HCT116 (cell line): ENCODE data around the gene CDH4. TPM values are rescaled to one million over a fixed set of nuclear protein-coding genes. Genes with fewer than 3 reads are reported as not detected.

Source experiments
- ATAC-seq: fragments of 200-7000 bp; cut with Tn5 transposase; 2 replicates; pipeline ENCODE4 v1.9.1; 2020; ENCODE audit warnings: mild to moderate bottlenecking, moderate library complexity
- BruUV-seq: library from RNA; stranded (reverse); fragments of 400-500 nt; replicated peaks from 2 replicates; lab custom pipeline; 2021; lab: Mats Ljungman, UMichigan
- CTCF ChIA-PET: fragments of 300-600 bp; sonication (Branson Sonifier 250); formaldehyde crosslinking; loops from one replicate; lab custom pipeline; 2021; ENCODE audit warnings: antibody characterized with exemption; lab: Charles Lee
- POLR2A ChIA-PET: fragments of 300-600, 350-600 bp; sonication (Branson Sonifier 250); formaldehyde crosslinking; loops from one replicate; lab custom pipeline; 2021; ENCODE audit warnings: antibody characterized with exemption; lab: Charles Lee
- RAD21 ChIA-PET, 2 experiments: fragments of 300-600 bp; sonication (Branson Sonifier 250); formaldehyde crosslinking; loops; one replicate each; lab custom pipeline; 2023; ENCODE audit warnings: low total read pairs in 2 of 2; ENCODE audit not compliant: uncharacterized antibody in 2 of 2, unreplicated experiment in 2 of 2, low non-redundant PET in 1 of 2; lab: Charles Lee
- DNase-seq: peaks from one replicate; pipeline ENCODE4 v3.0.0-alpha.2; 2010; ENCODE audit warnings: low read depth, low spot score
- H2AFZ ChIP-seq: fragments of 200-600 bp; shearing (Covaris generic), sonication (generic); 2 replicates; pipeline ENCODE4 v1.6.1; 2017; ENCODE audit warnings: low read depth, mixed run types, mixed read lengths, antibody characterized with exemption, low read length; ENCODE audit not compliant: poor library complexity, severe bottlenecking
- H3K27ac ChIP-seq: 2 replicates; pipeline ENCODE4 v1.5.1; 2012; ENCODE audit warnings: low read depth, low read length
- H3K27me3 ChIP-seq: fragments of 200-600 bp; sonication (generic); 2 replicates; pipeline ENCODE4 v1.6.1; 2016; ENCODE audit warnings: mixed run types, low read length, mixed read lengths; ENCODE audit not compliant: insufficient read depth
- H3K36me3 ChIP-seq, 2 experiments: fragments of 200-500 bp in 1 of 2; fragments of 200-600 bp in 1 of 2; sonication (Bioruptor generic) in 1 of 2; sonication (generic) in 1 of 2; 2 replicates each; pipeline versions ENCODE4 v1.5.1 to v1.6.1; 2014 to 2016; ENCODE audit warnings: low read length in 2 of 2, inconsistent platforms in 1 of 2, mixed read lengths in 1 of 2, mixed run types in 1 of 2; ENCODE audit not compliant: insufficient read depth in 2 of 2, control insufficient read depth in 1 of 2
- H3K4me1 ChIP-seq, 2 experiments: fragments of 200-600 bp in 1 of 2; sonication (generic) in 1 of 2; 2 replicates each; pipeline versions ENCODE4 v1.5.1 to v1.6.1; 2012 to 2017; ENCODE audit warnings: low read length in 2 of 2, inconsistent platforms in 1 of 2, mild to moderate bottlenecking in 1 of 2, mixed read lengths in 1 of 2, mixed run types in 1 of 2, moderate library complexity in 1 of 2; ENCODE audit not compliant: insufficient read depth in 2 of 2, control insufficient read depth in 1 of 2
- H3K4me2 ChIP-seq: fragments of 200-600 bp; sonication (generic); 2 replicates; pipeline ENCODE4 v1.6.1; 2017; ENCODE audit warnings: mixed run types, low read length, mixed read lengths
- H3K4me3 ChIP-seq, 2 experiments: fragments of 200-600 bp in 1 of 2; sonication (generic) in 1 of 2; replicated peaks in 1 of 2; 2 replicates each; pipeline ENCODE4 v1.5.1; 2011 to 2016; ENCODE audit warnings: low read length in 2 of 2, control low read depth in 1 of 2, low read depth in 1 of 2, mild to moderate bottlenecking in 1 of 2, mixed read lengths in 1 of 2, mixed run types in 1 of 2
- H3K79me2 ChIP-seq: fragments of 200-600 bp; sonication (generic); 2 replicates; pipeline ENCODE4 v1.6.1; 2017; ENCODE audit warnings: mild to moderate bottlenecking, mixed run types, low read length, moderate library complexity, mixed read lengths; ENCODE audit not compliant: insufficient read depth
- H3K9ac ChIP-seq: fragments of 200-600 bp; sonication (generic); 2 replicates; pipeline ENCODE4 v1.6.1; 2016; ENCODE audit warnings: low read length, mixed read lengths
- H3K9me2 ChIP-seq: fragments of 200-600 bp; sonication (generic), shearing (Covaris generic); 2 replicates; pipeline ENCODE4 v1.6.1; 2017; ENCODE audit warnings: mixed run types, mild to moderate bottlenecking, moderate library complexity; ENCODE audit not compliant: insufficient read depth
- H3K9me3 ChIP-seq, 2 experiments: fragments of 200-500 bp in 1 of 2; fragments of 200-600 bp in 1 of 2; sonication (Bioruptor generic) in 1 of 2; sonication (generic) in 1 of 2; 2 replicates each; pipeline ENCODE4 v1.6.1; 2014 to 2017; ENCODE audit warnings: low read length in 2 of 2, mixed read lengths in 2 of 2, inconsistent platforms in 1 of 2, low read depth in 1 of 2, mild to moderate bottlenecking in 1 of 2, mixed run types in 1 of 2, moderate library complexity in 1 of 2; ENCODE audit not compliant: control insufficient read depth in 1 of 2, insufficient read depth in 1 of 2
- H4K20me1 ChIP-seq: fragments of 200-600 bp; sonication (generic), shearing (Covaris generic); 2 replicates; pipeline ENCODE4 v1.6.1; 2017; ENCODE audit warnings: mixed run types, mild to moderate bottlenecking, moderate library complexity; ENCODE audit not compliant: insufficient read depth
- ATF3 ChIP-seq: IDR thresholded peaks from 2 replicates; pipeline ENCODE4 v1.6.1; 2012
- CBX3 ChIP-seq: IDR thresholded peaks from 2 replicates; pipeline ENCODE4 v1.6.1; 2012; ENCODE audit warnings: low read depth
- CTCF ChIP-seq, 3 experiments: fragments of 200-600 bp in 1 of 3; sonication (generic) in 1 of 3; IDR thresholded peaks in 2 of 3; conservative IDR thresholded peaks in 1 of 3; 2 replicates each; pipeline ENCODE4 v1.5.1; 2012 to 2017; ENCODE audit warnings: low read depth in 2 of 3, low read length in 2 of 3, antibody characterized with exemption in 1 of 3, borderline replicate concordance in 1 of 3, control low read depth in 1 of 3, mild to moderate bottlenecking in 1 of 3, mixed read lengths in 1 of 3, mixed run types in 1 of 3, moderate library complexity in 1 of 3; ENCODE audit not compliant: insufficient read depth in 1 of 3
- FOSL1 ChIP-seq: IDR thresholded peaks from 2 replicates; pipeline ENCODE4 v1.6.1; 2012; ENCODE audit warnings: low read depth
- JUND ChIP-seq: IDR thresholded peaks from 2 replicates; pipeline ENCODE4 v1.6.1; 2012
- REST ChIP-seq: IDR thresholded peaks from 2 replicates; pipeline ENCODE4 v1.6.1; 2012; ENCODE audit warnings: low read depth
- SIN3A ChIP-seq: IDR thresholded peaks from 2 replicates; pipeline ENCODE4 v1.6.1; 2012; ENCODE audit warnings: low read depth
- SRF ChIP-seq: IDR thresholded peaks from 2 replicates; pipeline ENCODE4 v1.6.1; 2012; ENCODE audit warnings: low read depth
- ZFX ChIP-seq: fragments of 450-650 bp; IDR thresholded peaks from 2 replicates; pipeline ENCODE4 v1.6.1; 2017
- intact Hi-C: fragments of 100-400 bp; cut with micrococcal nuclease; formaldehyde crosslinking; loops from 2 replicates; pipeline ENCODE4 v1.10.0; 2022
- total RNA-seq: library from RNA; stranded (reverse); gene quantifications from one replicate; pipeline ENCODE4 v1.2.1, GENCODE V29; 2021; ENCODE audit not compliant: unreplicated experiment
- TF ChIP-seq, protein P1 (sequence below): IDR thresholded peaks from 2 replicates; pipeline ENCODE4 v1.6.1; 2012

The CDH4 gene
- total RNA-seq, 1 experiment from 2014 or later, result not detected

DNA sequence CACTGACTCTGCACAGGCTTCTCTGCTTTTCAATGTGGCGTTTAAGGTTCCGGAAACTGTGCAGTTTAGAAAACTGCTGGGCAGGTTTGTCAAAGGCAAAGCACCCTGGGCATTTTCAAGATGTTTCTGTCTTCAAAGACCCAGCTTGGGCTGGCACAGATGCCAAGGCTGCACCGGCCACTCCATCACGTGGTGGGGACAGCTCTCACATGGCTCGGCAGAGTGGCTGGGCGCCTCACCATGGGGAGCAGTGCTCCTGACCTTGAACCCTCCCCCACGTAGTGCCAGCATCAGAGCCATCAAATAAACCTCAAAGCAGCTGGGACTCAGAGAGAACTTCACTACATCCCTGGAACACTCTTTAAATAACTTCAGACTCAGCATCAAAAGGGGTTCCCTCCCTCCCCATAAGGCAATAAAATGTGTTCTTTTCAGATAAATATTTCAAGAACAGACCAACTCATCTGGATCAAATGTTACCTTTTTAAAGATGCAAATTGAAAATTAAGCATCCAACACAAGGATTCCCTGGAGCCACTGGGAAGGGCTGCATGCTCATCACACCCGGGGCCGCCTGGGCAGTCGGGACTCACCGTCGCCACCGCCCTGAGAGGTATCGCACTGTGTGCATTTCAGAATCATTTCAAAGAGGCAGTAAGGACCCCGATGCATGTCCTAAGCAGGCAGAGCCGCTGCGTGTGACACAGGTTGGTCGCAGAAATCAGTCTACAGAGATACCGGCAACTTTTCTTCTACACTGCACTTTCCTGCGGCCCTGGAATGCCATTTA lies 157.1 kb downstream of the CDH4 start:
- ChIA-PET CTCF (no interaction called here), POLR2A (no interaction called here), RAD21 (no interaction called here)
- Histone ChIP-seq H3K79me2 (no peaks in the 10 kb centered on the region), H3K4me2 (no peak overlapping the region), H3K36me3 (no peaks in the 10 kb centered on the region), H3K27me3 (no peaks in the 10 kb centered on the region), H2AFZ (no peak overlapping the region), H4K20me1 (no peaks in the 10 kb centered on the region), H3K9ac (no peak overlapping the region), H3K9me2 (no peaks in the 10 kb centered on the region), H3K4me3 (no peak overlapping the region), H3K9me3 (no peaks in the 10 kb centered on the region; a peak in 2 of 4 replicates), H3K27ac (no peak overlapping the region), H3K4me1 (no peaks in the 10 kb centered on the region)
- TF ChIP-seq JUND (no peak), SIN3A (no peak), FOSL1 (no peak), SRF (no peak), ZFX (no peak), REST (no peak), CBX3 (no peak), ATF3 (no peak), CTCF (IDR thresholded peaks at IDR 0.05 in 2 of 3, conservative IDR thresholded peaks at IDR 0.05 in 1 of 3; ENCODE audit: borderline replicate concordance in 1 of 3, insufficient read depth in 1 of 3, low read depth in 2 of 3, low read length in 2 of 3) (no peak)
- TF ChIP-seq, protein P1, sequence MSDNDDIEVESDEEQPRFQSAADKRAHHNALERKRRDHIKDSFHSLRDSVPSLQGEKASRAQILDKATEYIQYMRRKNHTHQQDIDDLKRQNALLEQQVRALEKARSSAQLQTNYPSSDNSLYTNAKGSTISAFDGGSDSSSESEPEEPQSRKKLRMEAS, result no peak
- intact Hi-C loops, result no loop called here
- DNase-seq, result no peak
- no TSS peak for BruUV-seq
- ATAC-seq, result no peak
